HG03175 (cell line): Measurements from ENCODE around the gene BABAM1.
A peak's percentile ranks its signal among the peaks of the same experiment; 100 is the strongest.

ENCODE experiments used
- ATAC-seq: cut with Tn5 transposase; IDR thresholded peaks from one replicate; pipeline ENCODE4 v1.9.1; 2021; ENCODE audit warnings: mild to moderate bottlenecking, moderate library complexity; ENCODE audit not compliant: unreplicated experiment

BABAM1 gene

GRCh38 chr19:17266975-17267788 is at the start of gene BABAM1:
Gene BABAM1 (plus strand): TSS chr19:17267443. CDS start chr19:17268807, 1,364 bp downstream.
- peak; percentile 88 for ATAC-seq

- ATAC-seq: no peak
Observed at GRCh38 chr19:17219286-17219685, 48.0 kb upstream of the BABAM1 start.

- ATAC-seq: no peak
Observed at GRCh38 chr19:17220207-17220758, 47.0 kb upstream of the BABAM1 start.

- no peak for ATAC-seq
Observed at GRCh38 chr19:17225053-17225452, 42.2 kb upstream of the BABAM1 start.

GRCh38 chr19:17226002-17226933 is 41.0 kb upstream of the BABAM1 start, which contains the start of gene OCEL1:
Gene OCEL1 (plus strand): TSS chr19:17226226. CDS start chr19:17226248, 22 bp downstream.
- ATAC-seq: peak; percentile 93

- ATAC-seq: no peak
Observed at GRCh38 chr19:17227798-17228367, 39.4 kb upstream of the BABAM1 start.

GRCh38 chr19:17229890-17230289 is 37.4 kb upstream of the BABAM1 start:
- no peak for ATAC-seq

- no peak for ATAC-seq
Observed at GRCh38 chr19:17232258-17232657, 35.0 kb upstream of the BABAM1 start.

- no peak for ATAC-seq
Observed at GRCh38 chr19:17234911-17235299, 32.3 kb upstream of the BABAM1 start.

GRCh38 chr19:17235300-17235970 is 31.8 kb upstream of the BABAM1 start:
- peak; percentile 60 for ATAC-seq

GRCh38 chr19:17235971-17236777 is 31.1 kb upstream of the BABAM1 start:
- peak; percentile 29 for ATAC-seq

GRCh38 chr19:17236811-17237543 is 30.3 kb upstream of the BABAM1 start:
- ATAC-seq: no peak

GRCh38 chr19:17237747-17238706 is 29.2 kb upstream of the BABAM1 start:
- no peak for ATAC-seq

GRCh38 chr19:17240062-17240752 is 27.0 kb upstream of the BABAM1 start:
- no peak for ATAC-seq

- ATAC-seq: no peak
Observed at GRCh38 chr19:17240826-17241399, 26.3 kb upstream of the BABAM1 start.

GRCh38 chr19:17242431-17243208 is 24.6 kb upstream of the BABAM1 start:
- ATAC-seq: no peak
